Smooth muscle cell of the coronary artery (primary cell): Measurements from ENCODE around the gene TMEM132C. TPM values are rescaled to one million over a fixed set of nuclear protein-coding genes. Genes with fewer than 3 reads are reported as not detected.

ENCODE experiments used
- total RNA-seq: library from RNA; depleted of rRNA; stranded (reverse); fragments of >200 nt; gene quantifications from 2 replicates; pipeline ENCODE4 v1.2.3, GENCODE V29; 2014; ENCODE audit warnings: low replicate concordance

TMEM132C gene
- not detected in 2 replicates for total RNA-seq

DNA sequence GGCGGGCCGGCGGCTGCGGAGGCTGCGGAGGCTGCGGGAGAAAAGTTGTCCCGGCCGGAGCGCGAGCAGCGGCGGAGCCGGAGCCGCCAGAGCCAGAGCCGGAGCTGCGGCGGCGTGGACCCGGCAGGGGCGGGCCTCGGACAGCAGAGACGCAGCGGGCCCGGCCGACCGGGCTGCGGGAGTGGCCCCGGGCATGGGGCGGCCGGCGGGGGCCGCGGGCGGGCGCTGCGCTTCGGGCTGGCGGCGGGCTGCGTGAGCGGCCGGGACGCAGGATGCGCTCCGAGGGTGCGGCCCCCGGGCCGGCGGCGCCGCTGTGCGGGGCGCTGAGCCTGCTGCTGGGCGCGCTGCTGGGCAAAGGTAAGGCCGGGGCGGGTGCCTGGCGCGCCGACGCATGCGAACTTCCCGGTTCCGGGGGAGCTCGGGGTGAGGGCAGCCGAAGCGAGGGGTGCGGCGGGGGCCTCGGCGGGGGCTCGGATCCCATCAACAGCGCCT is at the start of gene TMEM132C:
TMEM132C (plus strand) TSS at position 40 of the 492 bp plus-strand sequence; CDS start at position 273, 233 bp downstream.

